NOMO-1 (cell line): Measurements from ENCODE around the gene GNL2.

Source experiments
- DNase-seq, 2 experiments: peaks; one replicate each; lab custom pipeline; 2025; ENCODE audit not compliant: unreplicated experiment in 2 of 2; lab: John Stamatoyannopoulos, UW

The GNL2 gene

DNA sequence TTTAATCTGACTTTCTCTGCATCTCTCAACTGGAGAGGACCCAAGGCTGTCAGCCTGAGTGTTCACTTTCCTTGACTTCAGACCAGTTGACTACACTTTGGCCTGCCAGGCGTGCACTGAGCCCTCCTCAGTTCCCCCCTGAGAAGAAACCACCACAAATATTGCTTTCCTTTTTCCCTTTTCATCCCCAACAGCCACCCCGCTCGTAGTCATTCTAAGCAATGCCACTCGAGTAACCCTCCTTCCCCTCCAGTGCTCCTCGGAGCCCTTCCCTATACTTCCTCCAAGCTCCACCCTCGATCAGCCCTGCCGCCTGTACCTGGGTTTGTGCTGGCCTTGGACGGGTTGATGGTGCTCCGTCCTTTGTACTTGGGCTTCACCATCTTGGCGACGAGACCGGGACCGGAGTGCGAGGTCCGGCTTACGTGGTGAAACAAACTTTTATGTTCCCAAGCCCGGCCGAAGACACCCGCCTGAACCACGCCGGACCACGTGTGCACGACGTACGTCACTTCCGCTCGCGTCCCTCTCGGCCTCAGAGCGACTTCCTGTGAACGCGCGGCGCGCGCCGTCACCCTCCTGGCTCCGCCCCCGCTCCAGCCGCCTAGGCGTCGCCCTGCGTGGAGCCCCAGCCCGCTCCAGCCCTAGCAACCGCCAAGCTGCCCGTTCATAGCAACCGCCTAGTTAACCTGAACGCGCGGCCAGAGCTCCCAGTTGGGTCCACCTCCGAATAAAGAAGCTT lies at the start of gene GNL2:
GNL2 (minus strand) TSS at position 498 of the 742 bp plus-strand sequence; CDS start at position 383, 115 bp downstream.
- peak; percentile 92 to 94 for DNase-seq

DNA sequence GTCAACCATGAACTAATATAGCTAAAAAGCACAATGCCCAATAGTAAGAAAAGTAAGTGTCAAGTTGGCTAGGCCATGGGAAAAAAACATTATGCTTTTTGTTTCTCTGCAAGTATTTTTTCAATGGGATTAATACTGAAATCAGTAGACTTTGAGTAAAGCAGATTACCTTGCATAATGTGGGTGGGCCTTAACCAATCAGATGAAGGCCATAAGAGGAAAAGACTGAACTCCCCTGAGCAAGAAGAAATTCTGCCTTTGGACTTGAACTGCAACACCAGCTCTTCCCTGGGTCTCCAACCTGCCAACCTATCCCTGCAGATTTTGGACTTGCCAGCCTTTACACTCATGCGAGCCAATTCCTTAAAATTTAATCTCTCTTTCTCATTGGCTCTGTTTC lies 45.3 kb upstream of the GNL2 start:
- no peak for DNase-seq

DNA sequence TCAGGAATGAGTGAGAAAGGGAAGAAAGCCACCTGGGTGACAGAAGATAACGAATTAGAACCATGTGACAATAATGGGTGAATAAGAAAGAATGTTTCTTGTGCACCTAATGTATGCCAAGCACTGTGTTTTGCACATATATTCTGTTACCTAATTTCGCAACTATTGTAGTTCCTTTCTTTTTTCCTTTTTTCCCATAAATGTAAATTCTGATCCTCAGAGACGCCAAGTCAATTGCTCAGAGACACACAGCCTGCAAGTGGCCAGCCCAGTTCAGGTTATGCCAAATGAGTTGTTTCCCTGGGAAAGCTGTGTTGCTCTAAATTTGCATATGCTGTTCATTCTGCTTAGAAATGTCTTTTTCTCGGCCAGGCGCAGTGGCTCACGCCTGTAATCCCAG lies 40.7 kb upstream of the GNL2 start:
- DNase-seq, result no peak

DNA sequence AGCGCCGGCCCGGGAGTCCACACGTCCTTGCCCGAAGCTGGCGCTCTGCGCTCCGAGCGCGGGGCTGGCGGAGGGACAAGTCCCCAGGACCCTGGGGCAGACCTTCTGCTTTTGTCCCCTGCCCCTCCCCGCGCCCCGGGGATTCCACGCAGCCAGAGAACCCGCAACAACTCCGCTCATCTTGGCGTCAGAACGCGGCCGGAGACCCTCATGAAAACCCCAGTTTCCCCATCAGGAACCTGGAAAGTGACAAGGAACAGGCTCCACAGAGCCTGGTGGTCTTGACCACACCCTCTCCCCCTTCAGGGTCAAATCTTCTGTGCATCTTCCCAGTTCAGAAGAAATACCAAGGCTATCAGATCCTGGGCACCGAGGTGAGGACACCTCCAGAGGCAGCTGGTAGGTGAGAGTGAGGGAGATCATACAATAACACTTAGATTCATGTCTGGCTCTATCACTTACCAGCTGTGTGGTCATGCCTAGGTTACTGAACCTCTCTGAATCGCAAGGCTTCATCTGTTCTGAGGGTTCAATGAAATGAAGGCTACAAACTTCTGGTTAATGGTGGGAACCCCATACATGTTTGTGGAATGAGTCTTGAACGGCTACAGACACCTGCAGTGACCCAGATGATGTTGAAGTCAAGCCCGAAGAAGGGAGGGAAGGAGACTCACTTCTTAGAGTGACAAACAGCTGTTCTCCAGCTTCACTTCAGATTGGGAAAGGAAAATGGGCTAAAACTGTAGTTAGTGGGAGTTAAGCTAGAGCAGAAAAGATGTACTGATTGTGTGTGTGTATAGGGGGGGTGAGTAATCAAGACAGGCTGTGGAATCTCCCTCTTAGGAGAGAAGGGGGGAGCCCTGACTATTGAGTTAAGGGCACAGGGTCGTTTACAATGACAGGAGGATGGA lies 39.5 kb upstream of the GNL2 start:
- no peak for DNase-seq

DNA sequence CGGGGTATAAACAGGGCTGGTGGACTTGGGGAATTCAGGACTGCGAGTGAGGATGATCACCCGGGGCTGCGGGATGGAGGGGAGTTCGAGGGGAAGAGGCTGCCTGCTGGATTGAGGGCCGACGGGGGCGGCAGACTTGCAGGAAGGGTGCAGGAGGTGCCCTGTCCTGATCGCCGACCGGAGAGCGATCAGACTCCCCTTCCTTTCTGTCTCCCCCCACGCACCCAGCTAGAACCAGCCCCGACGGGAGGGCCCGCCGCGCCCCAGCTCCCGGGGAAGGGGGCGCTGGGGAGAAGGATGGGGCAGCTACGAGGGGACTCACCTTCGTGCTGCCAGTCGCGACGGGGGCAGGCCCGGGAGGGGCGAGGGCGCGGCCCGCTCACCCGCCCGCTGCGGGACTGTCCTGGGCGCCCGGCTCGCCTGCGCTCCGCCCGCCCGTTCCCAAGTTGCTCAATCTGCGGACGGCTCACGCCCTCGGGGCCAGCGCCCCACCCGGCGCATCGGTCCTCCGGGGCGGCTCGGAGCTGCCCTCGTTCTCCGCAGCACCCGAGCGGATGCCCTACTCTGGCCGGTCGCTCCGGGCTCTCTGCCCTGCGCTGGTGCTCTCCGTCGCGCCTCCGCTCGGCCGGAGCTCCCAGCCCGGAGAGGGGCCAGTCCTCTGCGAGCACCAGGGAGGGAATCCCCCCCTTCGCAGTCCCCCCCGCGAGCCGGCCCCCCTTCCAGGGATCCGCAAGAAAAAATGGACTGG lies 38.7 kb upstream of the GNL2 start, which contains the start of gene RSPO1:
RSPO1 (minus strand) TSS at position 649 of the 748 bp plus-strand sequence. CDS start 5,231 bp downstream, outside the sequence.
- DNase-seq, result peak in 1 of 2 experiments; percentile 13

DNA sequence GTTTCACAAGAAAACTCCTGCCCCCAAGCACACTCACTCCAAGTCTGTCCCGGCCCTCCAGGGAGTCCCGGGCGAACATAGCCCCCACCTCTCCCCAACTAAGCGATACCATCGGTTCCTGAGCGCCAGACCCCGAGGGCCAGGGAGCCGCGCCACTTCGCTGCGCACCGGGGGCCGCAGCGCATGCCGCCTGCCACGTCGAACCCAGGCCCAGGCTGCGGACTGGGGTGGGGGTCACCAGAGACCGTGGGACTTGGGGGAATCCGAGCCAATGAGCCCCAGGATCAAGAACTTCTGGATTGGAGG lies 38.2 kb upstream of the GNL2 start:
- no peak for DNase-seq

DNA sequence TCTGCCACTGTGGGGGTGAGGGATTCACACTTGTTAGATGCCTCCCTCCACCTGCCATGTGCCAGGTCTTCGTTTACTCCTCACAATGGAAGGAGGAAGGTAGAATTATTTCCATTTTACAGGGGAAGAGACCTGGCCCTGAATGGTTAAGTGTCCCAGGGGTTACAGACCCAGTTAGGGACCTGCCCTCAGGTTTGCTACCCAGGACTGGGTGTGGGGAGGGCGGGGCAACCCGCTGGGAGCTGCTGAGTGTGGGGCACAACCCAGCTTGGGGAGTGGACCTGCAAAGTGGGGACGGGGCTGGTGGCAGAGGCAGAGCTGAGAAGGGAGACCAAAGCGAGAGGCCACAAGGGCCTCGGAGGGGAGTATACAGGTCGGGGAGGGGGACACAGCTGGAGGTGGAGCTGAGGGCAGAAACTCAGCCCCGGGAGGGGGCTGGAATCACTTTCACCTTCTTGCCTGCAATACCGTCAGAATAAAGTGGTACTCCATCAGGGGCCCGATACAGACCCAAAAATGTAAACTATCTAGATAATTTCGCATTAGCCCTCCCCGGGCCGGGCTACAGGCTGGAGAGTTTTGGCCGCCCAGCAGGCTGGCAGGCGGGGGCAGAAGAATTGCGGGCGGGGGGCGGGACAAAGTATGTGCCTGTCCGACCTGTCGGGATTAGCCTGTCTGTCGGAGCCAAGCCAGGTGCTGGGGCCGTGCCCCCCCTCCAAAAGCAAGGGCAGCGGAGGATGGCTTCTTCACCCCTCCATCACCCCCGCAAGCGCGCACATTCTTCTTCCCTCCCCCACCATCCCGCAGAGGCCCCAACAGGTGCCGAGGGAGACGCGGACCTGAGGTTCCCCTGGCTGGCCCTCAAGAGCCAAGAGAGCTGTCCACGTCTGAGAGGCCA lies 37.6 kb upstream of the GNL2 start:
- no peak for DNase-seq

DNA sequence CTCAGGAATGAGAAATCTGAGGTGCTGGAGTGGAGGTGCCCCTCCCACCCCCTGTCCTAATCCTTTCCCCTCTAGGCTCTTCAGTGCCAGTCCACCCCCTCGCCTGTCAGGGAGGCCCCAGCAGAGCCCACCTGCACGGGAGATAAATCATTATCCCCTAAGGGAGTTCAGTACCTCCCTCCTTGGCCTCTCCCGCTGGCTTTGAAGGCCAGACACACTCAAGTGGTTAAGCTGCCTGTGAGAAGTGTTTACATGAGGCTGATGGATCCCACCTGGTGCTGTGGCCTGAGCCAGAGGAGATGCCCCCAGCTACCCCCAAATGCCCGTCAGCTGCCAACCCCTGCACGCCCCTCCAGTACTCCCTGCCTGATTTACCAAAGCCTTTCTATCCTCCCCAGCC lies 35.3 kb upstream of the GNL2 start:
- DNase-seq, result no peak

DNA sequence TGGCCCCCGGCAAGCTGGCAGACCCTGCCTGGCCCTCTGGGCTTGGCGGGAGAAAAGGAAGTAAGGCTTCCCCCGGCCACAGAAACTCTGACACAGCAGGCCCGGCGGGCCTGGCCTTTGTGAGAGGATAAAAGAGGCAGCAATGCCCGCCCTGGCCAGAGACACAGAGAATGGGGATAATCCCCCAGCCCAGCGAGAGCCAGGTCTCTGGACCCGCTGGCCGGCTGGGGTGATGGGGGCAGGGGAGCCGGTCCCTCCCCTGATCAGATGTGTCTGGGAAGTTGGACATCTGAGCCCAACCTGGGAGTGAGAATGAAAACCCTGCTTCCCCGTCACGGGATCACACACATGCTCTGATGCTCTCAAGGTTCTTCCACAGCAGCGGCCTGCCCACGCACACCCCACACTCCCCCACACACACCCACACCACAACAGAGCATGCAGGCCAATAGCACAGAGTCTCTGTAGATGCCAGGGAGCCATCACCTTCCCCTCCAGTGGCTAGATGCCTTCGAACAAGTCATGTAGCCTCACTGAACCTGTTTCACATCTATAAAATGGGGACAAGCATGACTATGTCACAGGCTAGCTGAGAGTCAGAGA lies 34.8 kb upstream of the GNL2 start:
- no peak for DNase-seq

DNA sequence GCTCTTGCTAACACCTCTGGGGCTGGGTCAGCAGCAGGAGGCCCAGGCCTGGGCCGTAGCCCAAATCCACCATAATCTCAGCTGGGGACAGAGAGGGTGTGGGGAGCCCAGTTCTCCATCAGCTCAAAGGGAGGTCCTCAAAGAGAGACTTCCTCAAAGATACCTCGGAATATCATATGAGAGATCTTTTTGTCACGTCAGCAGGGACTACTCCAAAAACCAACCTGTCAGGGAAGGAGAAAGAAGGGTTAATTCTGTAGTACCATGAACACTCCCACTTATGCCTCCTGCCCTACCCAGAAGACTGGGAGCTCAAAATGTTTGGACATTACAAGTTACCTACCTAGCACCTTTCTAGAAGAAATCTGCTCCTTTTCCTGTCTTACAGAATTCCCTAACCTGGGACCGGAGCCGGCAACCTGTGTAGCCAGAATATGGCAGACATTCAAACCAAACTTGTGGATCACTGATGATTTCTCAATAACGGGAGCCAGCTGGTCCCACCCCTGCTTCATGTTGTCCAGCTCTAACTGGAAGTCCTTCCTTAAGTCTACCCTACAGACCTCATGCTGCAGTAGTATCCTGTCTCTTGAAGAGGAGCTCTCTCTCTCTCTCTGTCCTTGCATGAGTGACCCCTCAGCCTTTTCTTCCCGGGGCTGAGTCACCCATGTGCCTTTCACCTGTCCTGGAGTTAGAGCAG lies 34.1 kb upstream of the GNL2 start:
- DNase-seq, result no peak

DNA sequence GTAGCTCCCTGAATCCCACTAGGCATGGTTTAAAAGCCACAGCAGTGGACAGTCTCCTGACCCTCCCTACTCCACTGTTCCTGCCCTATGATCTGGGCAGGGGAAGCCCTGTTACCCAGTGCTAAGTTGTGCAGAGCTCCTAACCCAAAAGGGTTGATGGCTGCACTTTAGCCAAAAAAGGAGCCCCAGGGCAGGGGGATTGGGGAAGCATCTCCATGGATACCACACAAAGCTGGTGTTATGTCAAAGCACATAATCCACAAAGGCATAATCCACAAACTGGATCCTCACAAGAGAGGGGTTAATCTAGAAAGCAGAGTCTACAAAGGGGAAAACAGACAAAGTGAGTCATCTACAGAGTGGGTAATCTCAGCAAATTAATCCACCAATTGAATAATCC lies 33.3 kb upstream of the GNL2 start:
- DNase-seq, result no peak

DNA sequence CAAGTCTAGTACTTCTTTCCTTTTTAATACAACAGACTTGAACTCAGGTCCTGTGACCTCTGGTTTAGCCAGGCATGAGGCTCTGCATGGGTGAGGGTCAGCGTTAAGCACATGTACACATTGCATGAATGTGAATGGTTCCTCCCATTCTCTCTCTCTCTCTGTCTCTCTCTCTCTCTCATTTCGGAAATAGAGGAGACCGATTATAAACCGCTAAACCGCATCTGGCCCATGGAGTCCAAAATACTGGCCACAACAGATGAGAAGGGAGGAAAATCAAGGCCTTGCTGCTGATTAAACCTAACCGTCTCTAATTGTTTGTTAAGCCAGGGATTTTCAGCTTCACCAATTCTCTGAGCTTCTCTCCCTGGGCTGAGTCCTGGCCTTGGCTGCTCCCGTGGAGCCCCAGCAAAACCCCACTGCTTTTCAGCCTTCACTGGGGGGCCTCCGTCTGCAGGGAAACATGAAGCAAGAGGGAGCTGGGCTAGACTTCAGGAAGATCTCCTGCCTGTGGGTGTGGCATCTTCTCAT lies 32.4 kb upstream of the GNL2 start:
- DNase-seq, result peak; percentile 14 to 55

DNA sequence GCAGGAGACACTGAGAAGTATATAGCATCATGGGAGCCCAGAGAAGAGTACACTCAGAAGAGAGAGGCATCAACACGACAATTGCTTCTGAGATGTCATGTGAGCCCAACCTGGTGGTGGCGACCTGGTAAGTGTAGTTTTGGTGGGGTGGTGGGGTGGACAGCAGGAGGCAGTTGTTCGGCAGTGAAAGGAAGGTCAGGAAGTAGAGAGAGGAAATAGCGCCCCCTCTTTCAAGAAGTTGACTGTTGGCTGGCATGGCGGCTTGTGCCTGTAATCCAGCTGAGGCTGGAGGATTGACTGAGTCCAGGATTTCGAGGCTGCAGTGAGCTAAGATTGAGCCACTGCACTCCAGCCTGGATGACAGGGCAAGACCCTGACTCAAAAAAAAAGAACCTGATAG lies 26.4 kb upstream of the GNL2 start:
- no peak for DNase-seq

DNA sequence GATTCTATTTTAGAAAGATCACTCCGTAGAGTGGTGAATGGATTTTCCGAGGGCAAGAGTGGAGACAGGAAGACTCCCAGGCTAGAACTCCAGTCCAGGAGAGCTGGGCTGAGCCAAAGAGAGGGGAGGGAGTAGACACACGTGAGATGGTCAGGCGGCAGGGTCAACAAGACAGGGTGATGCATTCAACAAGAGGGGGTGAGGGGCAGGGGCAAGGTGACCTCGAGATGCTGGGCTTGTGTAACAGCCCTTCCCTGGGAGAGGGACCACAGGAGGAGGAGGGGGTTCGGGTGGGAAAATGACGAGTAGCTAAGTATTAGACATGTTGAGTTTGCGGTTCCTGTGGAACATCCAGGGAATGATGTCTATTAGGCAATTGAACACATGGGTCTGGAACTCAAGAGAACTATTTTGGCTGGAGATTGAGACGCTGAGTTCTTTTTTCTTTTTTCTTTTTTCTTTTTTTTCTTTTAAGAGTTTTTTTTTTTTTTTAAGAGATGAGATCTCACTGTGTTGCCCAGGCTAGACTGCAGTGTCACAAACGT lies 25.7 kb upstream of the GNL2 start:
- no peak for DNase-seq

DNA sequence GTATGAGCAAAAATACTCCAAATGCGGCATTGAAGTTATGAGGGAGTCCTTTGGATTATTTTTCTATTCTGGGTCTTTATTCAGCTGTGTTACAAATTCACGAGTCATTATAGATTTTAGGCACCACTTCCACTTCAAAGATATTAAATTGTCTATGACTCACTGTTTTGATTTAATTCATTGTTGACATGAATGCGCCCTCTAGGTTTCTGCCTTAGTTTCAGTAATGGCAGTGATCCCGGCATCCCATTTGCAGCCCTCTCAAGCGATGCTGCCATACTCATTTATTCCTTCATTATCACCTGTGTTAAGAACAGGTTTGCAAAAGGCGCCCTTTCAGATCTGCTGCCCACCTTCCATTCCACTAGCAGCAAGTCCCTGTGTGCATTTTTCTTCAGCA lies 25.0 kb upstream of the GNL2 start:
- DNase-seq, result no peak

DNA sequence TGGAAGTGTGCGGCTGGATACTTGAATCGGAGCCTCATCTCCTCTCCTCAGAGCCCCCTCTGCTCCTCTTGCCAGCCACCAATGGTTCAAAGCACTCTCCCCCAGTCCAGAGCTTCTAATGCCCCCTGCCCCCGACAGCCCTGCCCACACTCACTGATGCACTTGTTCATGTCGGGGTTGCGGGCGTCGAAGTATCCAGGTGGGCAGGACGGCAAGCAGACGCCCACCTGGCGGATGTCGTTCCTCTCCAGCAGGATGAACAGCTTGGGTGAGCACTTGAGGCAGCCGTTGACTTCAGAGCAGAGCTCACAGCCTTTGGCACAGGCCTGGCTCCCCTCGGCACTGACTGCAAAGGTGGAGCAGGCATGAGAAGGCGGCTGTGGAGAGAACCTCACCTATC lies 20.6 kb upstream of the GNL2 start:
- DNase-seq, result no peak

DNA sequence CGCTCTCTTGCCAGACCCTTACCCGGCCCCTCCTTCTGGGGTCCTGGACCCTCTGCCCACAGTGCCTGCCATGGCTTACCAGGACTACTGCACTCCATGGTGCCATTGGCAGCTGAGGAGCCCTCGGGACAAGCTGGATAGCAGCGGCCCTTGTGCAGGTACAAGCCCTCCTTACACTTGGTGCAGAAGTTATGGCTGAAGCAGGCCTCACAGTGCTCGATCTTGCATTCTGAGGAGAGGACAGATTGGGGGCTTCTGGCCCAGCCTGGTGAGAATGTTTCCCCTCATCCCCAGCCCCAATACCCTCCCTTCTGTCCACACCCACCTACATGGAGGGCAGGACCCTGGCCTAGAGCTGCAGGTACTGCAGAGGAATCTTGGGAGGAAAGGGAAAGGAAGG lies 18.4 kb upstream of the GNL2 start:
- no peak for DNase-seq

DNA sequence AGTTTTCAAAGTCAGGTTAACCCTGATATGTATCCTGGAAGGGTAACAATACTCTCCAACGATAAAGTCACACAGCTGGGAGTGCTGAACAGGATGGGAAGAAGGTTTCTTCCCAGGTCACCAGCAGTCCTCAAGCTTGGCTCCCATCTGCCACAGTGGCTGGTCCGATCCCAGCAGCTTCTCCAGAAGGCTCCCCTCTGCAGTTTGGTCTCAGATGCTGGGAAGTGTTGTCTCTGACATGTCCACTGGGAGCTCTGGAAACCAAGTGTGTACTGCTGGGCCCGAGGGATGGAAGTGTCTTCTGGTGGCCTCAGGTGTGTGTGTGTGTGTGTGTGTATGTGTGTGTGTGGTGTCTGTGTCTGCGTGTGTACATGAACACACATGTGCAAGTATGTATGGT lies 16.4 kb upstream of the GNL2 start:
- DNase-seq, result no peak

DNA sequence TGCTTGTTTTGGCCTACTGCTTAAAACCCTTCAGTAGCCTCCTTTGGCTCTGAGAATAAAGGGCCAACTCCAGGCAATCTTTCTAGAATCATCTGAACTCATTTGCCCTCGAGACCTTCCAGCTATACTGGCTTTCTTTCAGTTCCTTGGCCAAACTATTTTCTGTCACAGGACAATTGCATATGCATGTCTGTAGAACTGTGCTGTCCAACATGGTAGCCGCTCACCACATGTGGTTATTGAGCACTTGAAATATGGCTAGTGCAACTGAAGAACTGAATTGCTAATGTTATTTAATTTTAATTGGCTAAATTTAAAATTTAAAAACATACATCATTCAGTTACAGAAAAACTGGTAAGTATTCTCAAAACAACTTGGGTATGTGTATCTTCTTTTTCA lies 14.3 kb upstream of the GNL2 start:
- DNase-seq, result no peak
